ENCODE results near the gene PAPSS2.

PAPSS2 gene

GRCh38 chr10:87761153-87761552 lies 101.5 kb downstream of the PAPSS2 start:
- no peak overlapping the region for H3K9ac ChIP-seq
- no peaks in the 10 kb centered on the region for H3K9me3 ChIP-seq (ENCODE audit: control insufficient read depth, low read length)
- H3K36me3 ChIP-seq (ENCODE audit: control insufficient read depth, insufficient read depth, low read length) = no peaks in the 10 kb centered on the region
- H3K27ac ChIP-seq = no peak overlapping the region
- TF ChIP-seq, protein P1, sequence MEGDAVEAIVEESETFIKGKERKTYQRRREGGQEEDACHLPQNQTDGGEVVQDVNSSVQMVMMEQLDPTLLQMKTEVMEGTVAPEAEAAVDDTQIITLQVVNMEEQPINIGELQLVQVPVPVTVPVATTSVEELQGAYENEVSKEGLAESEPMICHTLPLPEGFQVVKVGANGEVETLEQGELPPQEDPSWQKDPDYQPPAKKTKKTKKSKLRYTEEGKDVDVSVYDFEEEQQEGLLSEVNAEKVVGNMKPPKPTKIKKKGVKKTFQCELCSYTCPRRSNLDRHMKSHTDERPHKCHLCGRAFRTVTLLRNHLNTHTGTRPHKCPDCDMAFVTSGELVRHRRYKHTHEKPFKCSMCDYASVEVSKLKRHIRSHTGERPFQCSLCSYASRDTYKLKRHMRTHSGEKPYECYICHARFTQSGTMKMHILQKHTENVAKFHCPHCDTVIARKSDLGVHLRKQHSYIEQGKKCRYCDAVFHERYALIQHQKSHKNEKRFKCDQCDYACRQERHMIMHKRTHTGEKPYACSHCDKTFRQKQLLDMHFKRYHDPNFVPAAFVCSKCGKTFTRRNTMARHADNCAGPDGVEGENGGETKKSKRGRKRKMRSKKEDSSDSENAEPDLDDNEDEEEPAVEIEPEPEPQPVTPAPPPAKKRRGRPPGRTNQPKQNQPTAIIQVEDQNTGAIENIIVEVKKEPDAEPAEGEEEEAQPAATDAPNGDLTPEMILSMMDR (IDR thresholded peaks at IDR 0.05) = no peak
- no peaks in the 10 kb centered on the region for H3K4me1 ChIP-seq
- no peak overlapping the region for H3K4me3 ChIP-seq (ENCODE audit: low read depth, low read length)
- no peaks in the 10 kb centered on the region for H3K79me2 ChIP-seq
- H3K27me3 ChIP-seq (ENCODE audit: control insufficient read depth, insufficient read depth, low read length) = no peaks in the 10 kb centered on the region
- no peak overlapping the region for H3K4me2 ChIP-seq (ENCODE audit: low read length)
- no peak overlapping the region for H2AFZ ChIP-seq

DNA sequence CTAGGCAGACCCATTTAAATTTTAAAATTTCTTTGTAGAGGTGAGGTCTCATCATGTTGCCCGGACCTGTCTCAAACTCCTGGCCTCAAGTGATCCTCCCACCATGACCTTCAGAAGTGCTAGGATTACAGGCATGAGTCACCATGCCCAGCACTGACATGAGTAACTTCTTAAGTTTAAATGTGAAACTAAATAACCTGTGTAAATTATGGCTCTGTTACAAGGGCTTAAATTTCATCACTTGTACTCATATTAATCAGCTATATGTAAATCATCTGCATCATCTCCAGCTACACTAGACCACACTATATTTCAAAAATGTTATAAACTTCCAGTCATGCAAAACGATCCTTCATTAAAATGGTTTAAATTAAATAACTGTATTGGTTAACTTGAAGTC lies 102.2 kb downstream of the PAPSS2 start:
- Histone ChIP-seq H2AFZ (no peak overlapping the region), H3K9me3 (ENCODE audit: control insufficient read depth, low read length) (no peaks in the 10 kb centered on the region)

DNA sequence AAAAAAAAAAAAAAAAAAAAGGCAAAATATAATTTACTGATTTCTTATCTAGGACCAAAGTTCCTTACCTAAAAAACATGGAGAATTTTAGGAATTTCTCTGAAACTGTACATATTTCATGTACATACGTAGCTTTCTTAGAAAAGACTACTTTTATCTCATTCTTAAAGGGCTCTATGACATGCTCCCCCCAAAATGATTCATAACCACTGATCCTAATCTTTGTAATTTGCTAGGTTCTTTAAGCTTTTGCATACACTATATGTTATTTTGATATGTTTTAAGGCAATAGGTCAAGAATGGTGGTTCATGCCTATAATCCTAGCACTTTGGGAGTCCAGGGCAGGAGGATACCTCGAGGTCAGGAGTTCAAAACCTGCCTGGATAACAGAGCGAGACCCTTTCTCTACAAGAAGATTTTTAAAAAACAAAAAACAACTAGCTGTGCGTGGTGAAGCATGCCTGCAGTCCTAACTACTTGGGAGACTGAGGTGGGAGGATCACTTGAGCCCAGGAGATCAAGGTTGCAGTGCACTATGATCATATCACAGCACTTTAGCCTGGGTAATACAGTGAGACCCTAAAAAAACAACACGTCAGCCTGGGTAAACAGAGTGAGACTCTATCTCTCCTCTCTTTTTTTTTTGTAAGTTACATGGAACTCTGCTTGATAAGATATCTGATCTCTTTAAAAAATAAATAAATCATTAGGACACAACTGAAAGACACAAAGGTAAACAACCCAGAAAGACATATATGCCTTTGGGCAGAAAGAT lies 103.6 kb downstream of the PAPSS2 start:
- H3K4me1 ChIP-seq = no peaks in the 10 kb centered on the region
- H2AFZ ChIP-seq = no peak overlapping the region
- H3K4me3 ChIP-seq (ENCODE audit: low read depth, low read length) = no peak overlapping the region
- no peak overlapping the region for H3K27ac ChIP-seq
- no peak overlapping the region for H3K9ac ChIP-seq
- H3K4me2 ChIP-seq (ENCODE audit: low read length) = no peak overlapping the region
- H3K27me3 ChIP-seq (ENCODE audit: control insufficient read depth, insufficient read depth, low read length) = no peaks in the 10 kb centered on the region
- no peaks in the 10 kb centered on the region for H3K79me2 ChIP-seq
- TF ChIP-seq, protein P1 (IDR thresholded peaks at IDR 0.05) = no peak
- H3K9me3 ChIP-seq (ENCODE audit: control insufficient read depth, low read length) = no peaks in the 10 kb centered on the region
- no peaks in the 10 kb centered on the region for H3K36me3 ChIP-seq (ENCODE audit: control insufficient read depth, insufficient read depth, low read length)

More for the DNA sequence above, 102.2 kb downstream of the PAPSS2 start:
- no peak overlapping the region for H3K4me2 ChIP-seq (ENCODE audit: low read length)
- no peaks in the 10 kb centered on the region for H3K36me3 ChIP-seq (ENCODE audit: control insufficient read depth, insufficient read depth, low read length)
- no peak overlapping the region for H3K27ac ChIP-seq
- no peaks in the 10 kb centered on the region for H3K27me3 ChIP-seq (ENCODE audit: control insufficient read depth, insufficient read depth, low read length)
- H3K79me2 ChIP-seq = no peaks in the 10 kb centered on the region
- no peak overlapping the region for H3K9ac ChIP-seq
- H3K4me3 ChIP-seq (ENCODE audit: low read depth, low read length) = no peak overlapping the region
- H3K4me1 ChIP-seq = no peaks in the 10 kb centered on the region
- TF ChIP-seq, protein P1 (IDR thresholded peaks at IDR 0.05) = no peak

DNA sequence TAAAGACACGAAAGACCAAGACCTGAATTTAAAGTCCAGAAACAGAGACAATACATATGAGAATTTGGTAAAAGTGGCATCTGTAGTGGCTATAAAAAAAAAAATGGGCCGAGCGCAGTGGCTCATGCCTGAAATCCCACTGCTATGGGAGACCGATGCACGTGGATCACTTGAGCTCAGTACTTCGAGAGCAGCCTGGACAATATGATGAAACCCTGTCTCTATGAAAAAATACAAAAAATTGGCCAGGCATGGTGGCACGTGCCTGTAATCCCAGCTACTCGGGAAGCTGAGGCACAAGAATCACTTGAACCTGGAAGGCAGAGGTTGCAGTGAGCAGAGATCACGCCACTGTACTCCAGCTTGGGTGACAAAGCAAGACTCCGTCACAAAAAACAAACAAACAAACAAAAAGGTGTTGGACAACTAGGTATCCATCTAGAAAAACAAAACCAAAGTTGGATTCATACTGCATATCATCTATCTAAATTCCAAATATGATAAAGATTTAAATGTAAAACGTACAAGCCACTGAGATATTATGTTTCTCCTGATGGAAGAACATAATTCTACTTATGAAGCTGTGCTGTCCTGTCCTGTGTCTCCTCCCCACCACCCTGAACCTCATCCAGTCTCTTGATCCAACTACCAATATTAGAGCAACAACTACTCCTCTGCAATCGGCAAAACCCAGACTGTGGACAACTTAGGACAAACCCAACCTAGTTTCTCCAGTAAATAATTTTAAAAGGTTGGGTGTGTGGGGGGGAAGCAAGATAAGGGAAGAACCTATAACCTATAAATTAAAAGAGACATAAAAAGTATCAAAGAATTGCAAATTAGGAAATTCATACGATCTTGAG lies 104.6 kb downstream of the PAPSS2 start:
- Histone ChIP-seq H3K9ac (no peak overlapping the region), H3K4me1 (no peaks in the 10 kb centered on the region), H3K79me2 (no peaks in the 10 kb centered on the region), H2AFZ (no peak overlapping the region), H3K27me3 (ENCODE audit: control insufficient read depth, insufficient read depth, low read length) (no peaks in the 10 kb centered on the region), H3K4me3 (ENCODE audit: low read depth, low read length) (no peak overlapping the region), H3K36me3 (ENCODE audit: control insufficient read depth, insufficient read depth, low read length) (no peaks in the 10 kb centered on the region), H3K27ac (no peak overlapping the region), H3K4me2 (ENCODE audit: low read length) (no peak overlapping the region), H3K9me3 (ENCODE audit: control insufficient read depth, low read length) (no peaks in the 10 kb centered on the region)
- TF ChIP-seq, protein P1 (IDR thresholded peaks at IDR 0.05) = no peak

Measured in parathyroid adenoma (tissue), 2 donors.